Loucy (cell line): ENCODE measurements around the gene ALDH7A1.

Experiments used
- EZH2phosphoT487 ChIP-seq: fragments of 200-600 bp; IDR thresholded peaks from 2 replicates; pipeline ENCODE4 v1.6.1; 2018; ENCODE audit warnings: antibody characterized with exemption, mild to moderate bottlenecking, moderate library complexity, borderline replicate concordance
- TF ChIP-seq, protein P1 (sequence below): fragments of 200-600 bp; sonication (generic); conservative IDR thresholded peaks from 2 replicates; pipeline ENCODE4 v1.5.1; 2014; ENCODE audit warnings: mild to moderate bottlenecking, antibody characterized with exemption, low read length

DNA sequence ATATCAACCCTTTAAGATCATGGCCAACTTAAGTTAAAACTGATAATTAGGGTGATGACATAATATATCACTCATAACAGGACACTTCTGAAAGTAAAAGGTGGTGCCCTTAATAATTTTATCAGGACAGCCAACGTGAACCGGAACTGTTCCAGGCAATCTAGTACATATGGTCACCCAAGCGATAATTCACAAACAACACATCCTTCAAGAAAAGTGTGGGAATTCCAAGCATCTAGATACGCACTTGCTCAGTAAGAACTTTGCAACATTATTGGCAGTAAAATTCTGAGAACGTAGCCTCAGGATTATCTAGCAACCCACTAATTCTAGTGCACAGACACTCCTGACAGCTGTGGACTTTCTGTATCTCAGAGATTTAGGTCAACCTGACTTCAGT lies 85.7 kb downstream of the ALDH7A1 start:
- TF ChIP-seq, protein P1, sequence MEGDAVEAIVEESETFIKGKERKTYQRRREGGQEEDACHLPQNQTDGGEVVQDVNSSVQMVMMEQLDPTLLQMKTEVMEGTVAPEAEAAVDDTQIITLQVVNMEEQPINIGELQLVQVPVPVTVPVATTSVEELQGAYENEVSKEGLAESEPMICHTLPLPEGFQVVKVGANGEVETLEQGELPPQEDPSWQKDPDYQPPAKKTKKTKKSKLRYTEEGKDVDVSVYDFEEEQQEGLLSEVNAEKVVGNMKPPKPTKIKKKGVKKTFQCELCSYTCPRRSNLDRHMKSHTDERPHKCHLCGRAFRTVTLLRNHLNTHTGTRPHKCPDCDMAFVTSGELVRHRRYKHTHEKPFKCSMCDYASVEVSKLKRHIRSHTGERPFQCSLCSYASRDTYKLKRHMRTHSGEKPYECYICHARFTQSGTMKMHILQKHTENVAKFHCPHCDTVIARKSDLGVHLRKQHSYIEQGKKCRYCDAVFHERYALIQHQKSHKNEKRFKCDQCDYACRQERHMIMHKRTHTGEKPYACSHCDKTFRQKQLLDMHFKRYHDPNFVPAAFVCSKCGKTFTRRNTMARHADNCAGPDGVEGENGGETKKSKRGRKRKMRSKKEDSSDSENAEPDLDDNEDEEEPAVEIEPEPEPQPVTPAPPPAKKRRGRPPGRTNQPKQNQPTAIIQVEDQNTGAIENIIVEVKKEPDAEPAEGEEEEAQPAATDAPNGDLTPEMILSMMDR = no peak
- no peak for TF ChIP-seq EZH2phosphoT487
